ENCODE data around the gene PDE11A. TPM values are rescaled to one million over a fixed set of nuclear protein-coding genes. Genes with fewer than 3 reads are reported as not detected.
"Not testable (repeated sequence)": the region's sequence is repeated elsewhere in the genome, so short reads cannot be mapped to it uniquely, and the experiment has no call there.

PDE11A gene
- total RNA-seq, result under 0.01 TPM in 2 replicates

DNA sequence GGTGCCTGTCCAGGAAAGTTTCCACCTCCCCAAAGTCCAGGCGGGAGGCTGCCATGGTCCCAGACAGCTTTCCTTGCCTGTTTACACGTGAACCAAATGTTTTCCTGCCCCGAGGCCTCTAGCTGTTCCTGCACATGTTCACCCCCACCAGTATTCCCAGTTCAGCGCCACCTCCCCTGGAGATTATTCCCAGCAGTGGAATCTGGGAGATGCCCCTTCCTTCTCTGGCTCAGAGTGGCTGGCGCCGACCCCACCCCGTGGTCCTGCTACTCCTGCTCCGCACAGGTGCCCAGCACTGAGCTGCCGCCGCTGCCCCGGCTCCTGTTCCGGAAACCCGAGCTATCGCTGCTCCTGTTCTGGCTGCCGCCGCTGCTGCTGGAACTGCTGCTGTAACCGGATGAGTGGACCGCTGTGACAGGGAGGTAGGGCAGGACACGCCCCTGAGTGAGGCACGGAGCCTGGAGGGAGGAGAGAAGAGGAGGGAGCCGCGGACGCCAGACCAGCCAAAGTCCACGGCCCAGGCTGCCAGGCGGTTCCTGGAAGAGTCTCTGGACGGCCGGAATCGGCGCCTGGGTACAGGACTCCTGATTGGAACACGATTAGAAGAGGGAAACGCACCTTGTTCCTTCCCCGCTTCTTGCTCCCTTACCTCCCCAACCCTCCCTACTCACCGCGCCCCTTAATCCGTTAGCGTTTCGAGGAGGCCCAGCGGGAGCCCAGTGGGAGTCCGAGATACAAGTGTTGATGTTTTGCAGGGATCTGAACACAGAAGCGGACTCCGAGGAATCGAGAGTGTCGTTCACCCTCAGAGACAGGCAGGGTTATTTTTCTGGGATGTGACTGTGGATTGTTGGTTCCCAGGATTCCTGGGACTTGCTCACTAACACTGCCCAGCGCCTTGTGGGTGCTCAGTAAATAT lies at the start of gene PDE11A:
TSS of gene PDE11A (minus strand) at position 395 of the 919 bp plus-strand sequence. CDS start at position 55, 340 bp downstream.
- DNase-seq (ENCODE audit: low read depth in 2 of 2), result peak; percentile 15 to 67

DNA sequence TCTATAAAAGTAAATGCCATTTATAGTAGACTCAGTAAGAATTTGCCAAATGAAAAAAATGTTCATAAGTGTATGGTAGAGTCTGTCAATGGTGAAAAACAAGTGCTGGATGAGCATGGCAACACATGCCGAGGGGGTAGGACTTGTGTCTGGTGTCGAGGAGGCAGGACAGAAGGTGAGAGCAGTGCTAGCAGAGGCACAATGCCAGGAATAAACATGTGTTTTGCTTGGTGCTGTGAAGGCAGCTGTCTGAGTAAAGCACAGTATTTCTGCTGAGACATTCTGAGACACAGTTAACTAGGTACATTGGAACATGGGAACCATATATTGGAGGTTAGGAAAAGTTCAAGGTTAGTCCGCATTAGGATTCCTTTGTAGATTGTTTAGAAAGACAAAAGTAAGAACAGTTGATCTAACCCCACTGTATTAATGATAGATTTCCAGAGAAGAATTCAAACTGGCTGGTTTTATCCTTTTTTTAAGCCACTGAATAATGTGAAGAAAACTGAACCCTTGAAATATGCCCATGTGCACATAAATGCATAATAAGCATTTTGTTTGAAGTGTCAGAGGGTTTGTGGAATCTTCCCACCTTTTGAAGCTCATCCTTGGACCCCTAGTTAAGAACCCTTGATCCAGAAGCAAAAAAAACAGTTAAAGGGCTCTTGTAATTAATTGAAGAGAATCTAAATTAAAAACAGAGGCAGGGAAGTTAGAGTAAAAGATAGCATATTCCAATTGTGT lies 46.8 kb upstream of the PDE11A start:
- DNase-seq (ENCODE audit: low read depth in 2 of 2), result no peak

GRCh38 chr2:178117725-178118124 lies 45.1 kb upstream of the PDE11A start:
- DNase-seq (ENCODE audit: low read depth in 2 of 2), result no peak

GRCh38 chr2:178115271-178115670 lies 42.7 kb upstream of the PDE11A start:
- DNase-seq (ENCODE audit: low read depth in 2 of 2), result no peak

DNA sequence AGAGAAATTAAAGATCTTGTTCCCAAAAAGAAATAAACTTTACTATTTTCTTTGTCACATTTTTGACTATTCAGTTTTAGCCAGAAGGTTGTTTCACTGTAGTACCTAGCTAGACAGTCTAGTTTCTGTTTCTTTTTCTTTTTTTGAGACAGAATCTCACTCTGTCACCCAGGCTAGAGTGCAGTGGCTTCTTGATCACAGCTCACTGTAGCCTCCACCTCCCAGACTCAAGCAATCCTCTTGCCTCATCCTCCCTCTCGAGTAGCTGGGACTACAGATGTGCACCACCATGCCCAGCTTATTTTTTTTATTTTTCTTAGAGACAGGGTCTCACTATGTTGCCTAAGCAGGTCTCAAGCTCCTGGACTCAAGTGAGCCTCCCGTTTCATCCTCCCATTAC lies 41.9 kb upstream of the PDE11A start:
- no peak for DNase-seq (ENCODE audit: low read depth in 2 of 2)

- peak; percentile 70 to 87 for DNase-seq (ENCODE audit: low read depth in 2 of 2)
Observed at GRCh38 chr2:178112202-178113152, 39.9 kb upstream of the PDE11A start, which contains the start of gene RBM45. RBM45 (plus strand) TSS chr2:178112437; CDS start chr2:178112547, 110 bp downstream.

DNA sequence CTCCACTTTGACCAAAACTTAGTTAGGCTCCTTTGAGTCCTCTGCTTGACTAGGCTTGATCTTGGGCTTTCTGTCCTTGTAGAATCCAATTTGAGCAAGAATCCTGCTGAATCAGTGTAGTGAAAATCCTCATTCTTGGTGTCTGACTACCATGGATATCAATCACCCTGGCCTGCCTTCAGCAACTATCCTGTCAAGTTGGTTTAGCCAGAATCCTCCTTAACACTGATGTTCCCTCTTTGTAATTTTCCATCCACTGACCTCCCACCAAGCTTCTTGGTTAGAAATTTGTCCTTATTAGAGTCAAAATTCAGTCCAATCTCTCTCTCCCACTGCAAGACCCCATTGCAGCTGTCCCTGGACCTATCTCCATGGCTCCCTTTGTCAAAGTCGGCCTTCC lies 39.2 kb upstream of the PDE11A start:
- DNase-seq (ENCODE audit: low read depth in 2 of 2), result no peak

DNA sequence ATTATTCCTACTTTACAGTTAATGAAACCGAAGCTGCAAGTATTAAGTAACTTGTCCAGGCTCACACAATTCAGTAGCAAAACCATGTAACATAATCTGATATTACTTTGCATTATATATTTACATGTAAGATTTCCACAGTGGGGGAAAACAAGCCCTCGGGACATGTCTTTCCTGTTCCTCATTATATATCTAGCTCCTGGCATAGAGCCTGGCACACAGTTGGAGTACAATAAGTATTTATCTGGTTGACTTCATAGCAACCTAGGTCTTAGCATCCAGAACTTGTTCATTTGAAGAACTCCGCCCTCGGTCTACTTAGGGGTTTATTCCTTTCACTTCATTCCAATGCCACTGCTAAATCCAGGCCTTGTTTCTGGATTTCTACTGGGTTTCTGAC lies 38.1 kb upstream of the PDE11A start:
- no peak for DNase-seq (ENCODE audit: low read depth in 2 of 2)

DNA sequence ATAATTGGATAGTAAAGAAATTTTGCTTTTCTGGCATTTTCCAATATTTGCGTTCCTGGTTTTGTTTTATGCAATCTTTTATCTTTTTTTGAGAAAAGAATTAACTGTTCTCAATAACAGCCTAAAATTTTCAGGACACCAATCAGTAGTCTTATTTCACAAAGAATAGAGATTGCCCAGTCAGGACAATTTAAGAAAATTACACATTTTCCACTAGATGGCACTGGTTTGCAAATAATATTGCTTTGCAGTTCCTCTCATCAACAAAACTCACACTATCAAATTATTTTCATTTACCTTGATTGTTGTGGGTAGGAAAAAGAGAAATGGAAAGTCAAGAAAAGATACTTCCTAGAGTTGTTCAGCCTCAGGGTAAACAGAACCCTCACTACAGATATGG lies 37.2 kb upstream of the PDE11A start:
- peak; percentile 45 to 53 for DNase-seq (ENCODE audit: low read depth in 2 of 2)

DNA sequence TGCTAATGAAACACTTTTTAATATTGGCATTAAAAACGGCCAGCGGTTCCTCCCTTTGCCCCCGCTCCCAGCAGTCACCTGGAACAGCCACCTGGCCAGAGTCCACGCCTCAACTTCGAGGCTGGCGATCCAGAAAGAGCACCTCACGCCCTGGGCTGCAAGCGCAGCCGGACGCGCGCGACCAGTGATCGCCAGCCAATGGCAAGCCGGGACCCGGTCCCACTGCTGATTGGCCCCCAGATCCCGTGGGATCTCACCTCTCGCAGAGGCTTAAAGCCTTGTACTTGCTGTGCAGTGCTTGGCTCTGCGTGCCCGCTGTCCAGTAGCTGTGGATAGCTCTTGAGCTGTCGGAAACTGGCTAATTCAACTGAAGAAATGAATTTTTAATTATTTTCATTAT lies 35.6 kb upstream of the PDE11A start:
- DNase-seq (ENCODE audit: low read depth in 2 of 2), result no peak

GRCh38 chr2:178106053-178106452 lies 33.5 kb upstream of the PDE11A start:
- DNase-seq (ENCODE audit: low read depth in 2 of 2), result no peak

- DNase-seq (ENCODE audit: low read depth in 2 of 2), result no peak
Observed at GRCh38 chr2:178105566-178105965, 33.0 kb upstream of the PDE11A start.

- no peak for DNase-seq (ENCODE audit: low read depth in 2 of 2)
Observed at GRCh38 chr2:178101321-178102079, 28.9 kb upstream of the PDE11A start.

DNA sequence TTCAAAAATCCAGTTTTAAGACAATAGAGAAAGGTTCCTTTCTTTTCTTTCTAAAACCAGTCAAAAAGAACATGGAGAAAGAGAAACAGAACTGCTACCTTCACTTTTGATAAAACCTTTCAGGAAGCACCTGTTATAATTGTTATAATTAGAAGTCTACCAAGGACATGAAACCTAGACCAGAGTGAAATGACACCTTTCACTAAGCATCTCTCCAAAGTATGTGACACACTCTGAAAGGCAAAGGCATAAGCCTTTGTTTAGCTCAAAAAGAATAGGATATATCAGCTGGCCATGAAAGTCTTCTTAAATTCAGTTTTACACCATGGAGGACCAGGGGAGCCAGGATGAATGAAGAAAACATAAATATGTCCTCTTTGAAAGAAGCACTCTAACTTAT lies 20.9 kb upstream of the PDE11A start:
- no peak for DNase-seq (ENCODE audit: low read depth in 2 of 2)

DNA sequence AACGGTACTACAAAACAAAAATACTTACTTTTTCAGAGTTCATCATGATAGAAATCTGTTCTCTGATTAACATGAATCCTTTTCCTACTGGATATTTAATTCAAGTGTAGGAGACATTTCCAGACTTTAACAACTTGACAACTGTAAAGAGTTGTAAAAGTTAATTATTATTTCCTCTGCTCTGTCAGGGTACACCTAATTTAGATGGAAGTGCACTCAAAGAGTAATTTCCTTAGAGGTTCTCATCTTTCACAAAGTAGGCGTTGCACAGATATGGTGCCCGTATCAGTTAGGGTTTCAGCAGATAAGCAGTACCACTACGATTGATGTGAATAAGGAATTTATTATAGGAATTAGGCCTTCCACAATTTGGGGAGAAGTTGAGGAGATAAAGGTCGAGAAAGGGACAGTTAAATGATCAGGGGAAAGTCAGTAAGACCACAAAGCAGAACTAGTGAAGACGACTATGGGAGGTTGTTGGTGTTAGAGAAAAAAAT lies 16.2 kb upstream of the PDE11A start:
- DNase-seq (ENCODE audit: low read depth in 2 of 2), result no peak

GRCh38 chr2:178084273-178084672 lies 11.7 kb upstream of the PDE11A start:
- DNase-seq (ENCODE audit: low read depth in 2 of 2), result no peak

- DNase-seq (ENCODE audit: low read depth in 2 of 2), result no peak
Observed at GRCh38 chr2:178082408-178083045, 9.9 kb upstream of the PDE11A start.

DNA sequence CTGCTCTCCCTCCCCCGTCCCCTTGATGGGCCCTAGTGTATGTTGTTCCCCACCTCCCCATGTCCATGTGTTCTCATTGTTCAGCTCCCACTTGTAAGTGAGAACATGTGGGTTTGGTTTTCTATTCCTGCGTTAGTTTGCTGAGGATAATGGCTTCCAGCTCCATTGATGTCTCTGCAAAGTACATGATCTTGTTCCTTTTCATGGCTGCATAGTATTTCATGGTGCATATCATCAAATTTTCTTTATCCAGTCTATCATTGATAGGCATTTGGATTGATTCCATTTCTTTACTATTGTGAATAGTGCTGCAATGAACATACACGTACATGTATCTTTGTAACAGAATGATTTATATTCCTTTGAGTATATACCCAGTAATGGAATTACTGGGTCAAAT lies 6.7 kb upstream of the PDE11A start:
- not testable (repeated sequence) for DNase-seq (ENCODE audit: low read depth in 2 of 2)

DNA sequence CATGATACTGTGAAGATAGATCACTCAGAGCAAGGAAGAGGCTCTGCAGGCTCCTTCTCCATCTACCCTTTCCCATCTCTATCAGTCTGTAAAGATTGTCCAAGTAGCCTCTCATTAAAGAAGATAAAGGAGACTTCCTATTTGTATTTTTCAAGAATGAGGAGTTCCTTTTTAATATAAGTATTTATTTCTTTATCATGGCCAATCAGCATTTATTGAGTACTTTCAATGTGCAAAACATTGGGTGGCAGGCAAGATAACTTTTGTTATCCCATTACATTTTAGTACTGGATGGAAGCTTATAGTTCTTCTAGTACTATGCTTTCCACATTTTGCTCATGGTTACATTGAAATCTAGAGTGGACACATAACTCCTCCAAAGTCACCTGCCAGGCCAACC lies 3.6 kb upstream of the PDE11A start:
- no peak for DNase-seq (ENCODE audit: low read depth in 2 of 2)

GRCh38 chr2:178075006-178075326 lies 2.4 kb upstream of the PDE11A start:
- no peak for DNase-seq (ENCODE audit: low read depth in 2 of 2)
